ENCODE data around the gene ILDR1. TPM values are rescaled to one million over a fixed set of nuclear protein-coding genes. Genes with fewer than 3 reads are reported as not detected.

The ILDR1 gene
- total RNA-seq, 2 experiments from 2014 or later = 1.1 to 2.5 TPM

DNA sequence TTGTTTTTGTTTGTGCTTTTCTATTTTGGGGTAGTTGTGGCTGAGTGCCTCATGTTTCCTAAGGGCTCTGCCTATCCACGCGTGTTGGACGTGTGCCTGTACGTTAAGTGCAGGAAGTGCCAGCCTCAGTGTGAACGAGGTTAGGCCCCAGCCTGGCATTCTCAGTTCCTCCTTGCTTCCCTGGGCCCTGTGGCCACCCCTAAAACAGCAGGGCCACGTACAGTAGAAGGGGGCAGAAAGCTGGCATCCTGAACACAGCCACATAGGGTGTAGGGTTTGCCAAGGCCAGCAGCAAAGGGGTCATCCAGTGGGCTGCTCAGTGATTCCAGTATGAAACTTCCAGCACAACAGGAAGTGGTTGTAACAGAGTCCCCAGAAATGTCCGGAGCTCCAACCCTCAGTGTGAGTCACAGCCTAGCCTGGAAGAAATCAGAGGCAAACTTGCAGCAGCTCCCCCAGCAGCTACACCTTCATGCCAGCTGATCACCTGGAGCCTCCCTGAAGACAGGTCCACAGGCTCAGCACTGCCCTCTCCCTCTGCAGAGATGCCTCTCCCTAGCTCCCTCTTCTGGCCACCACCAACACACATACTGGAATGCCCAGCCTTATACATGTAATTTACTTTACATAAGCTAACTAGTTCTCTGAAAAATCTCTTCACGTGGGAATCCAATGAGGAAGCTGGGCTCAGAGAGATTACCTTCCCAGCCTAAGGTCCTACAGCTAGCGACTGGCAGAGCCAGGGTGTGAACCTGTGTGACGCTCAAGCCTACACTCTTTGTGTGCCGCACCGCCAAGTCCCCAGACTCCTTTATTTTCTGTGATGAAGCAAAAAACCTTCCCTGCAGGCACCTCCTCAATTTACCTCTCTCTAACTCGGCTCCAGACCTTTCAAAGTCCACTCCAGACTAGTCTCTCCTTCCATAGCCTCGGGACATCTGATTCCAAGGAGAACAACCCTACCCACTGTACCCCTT lies 26.6 kb downstream of the ILDR1 start:
- TF ChIP-seq, protein P1, sequence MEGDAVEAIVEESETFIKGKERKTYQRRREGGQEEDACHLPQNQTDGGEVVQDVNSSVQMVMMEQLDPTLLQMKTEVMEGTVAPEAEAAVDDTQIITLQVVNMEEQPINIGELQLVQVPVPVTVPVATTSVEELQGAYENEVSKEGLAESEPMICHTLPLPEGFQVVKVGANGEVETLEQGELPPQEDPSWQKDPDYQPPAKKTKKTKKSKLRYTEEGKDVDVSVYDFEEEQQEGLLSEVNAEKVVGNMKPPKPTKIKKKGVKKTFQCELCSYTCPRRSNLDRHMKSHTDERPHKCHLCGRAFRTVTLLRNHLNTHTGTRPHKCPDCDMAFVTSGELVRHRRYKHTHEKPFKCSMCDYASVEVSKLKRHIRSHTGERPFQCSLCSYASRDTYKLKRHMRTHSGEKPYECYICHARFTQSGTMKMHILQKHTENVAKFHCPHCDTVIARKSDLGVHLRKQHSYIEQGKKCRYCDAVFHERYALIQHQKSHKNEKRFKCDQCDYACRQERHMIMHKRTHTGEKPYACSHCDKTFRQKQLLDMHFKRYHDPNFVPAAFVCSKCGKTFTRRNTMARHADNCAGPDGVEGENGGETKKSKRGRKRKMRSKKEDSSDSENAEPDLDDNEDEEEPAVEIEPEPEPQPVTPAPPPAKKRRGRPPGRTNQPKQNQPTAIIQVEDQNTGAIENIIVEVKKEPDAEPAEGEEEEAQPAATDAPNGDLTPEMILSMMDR (conservative IDR thresholded peaks at IDR 0.05; ENCODE audit: low read length) = peak; percentile 91
- TF ChIP-seq EZH2phosphoT487 (IDR thresholded peaks at IDR 0.05; ENCODE audit: borderline replicate concordance, low read depth, low read length) = no peak
- peak overlapping the region; percentile 98 for H3K27ac ChIP-seq (ENCODE audit: low read depth, low read length, poor library complexity, severe bottlenecking)
- CTCF ChIA-PET (ENCODE audit: unreplicated experiment) = interaction anchor here (0.9 to 1.9 kb wide), 10 partner anchors 15 to 449 kb away, joined by 3 to 8 read pairs (median 4); no protein-coding TSS in a partner anchor

DNA sequence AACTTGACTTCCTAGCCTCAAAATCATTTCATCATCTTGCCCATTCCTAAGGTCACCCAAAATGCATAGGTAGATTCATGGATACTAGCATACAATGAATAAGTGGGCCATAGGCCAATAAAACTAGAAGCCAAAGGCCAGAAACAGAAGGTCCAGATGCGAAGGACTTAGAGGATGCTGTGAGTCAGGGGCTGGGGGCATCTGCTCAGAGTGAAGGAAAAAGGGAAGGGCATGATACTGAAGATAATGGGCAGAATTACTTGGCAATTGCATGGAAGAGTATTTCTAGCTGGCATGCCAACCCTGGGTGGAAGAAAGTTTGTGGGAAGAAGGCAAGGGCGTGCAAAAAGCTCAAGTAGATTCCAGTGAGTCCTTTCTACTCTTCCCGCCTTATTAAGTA lies 27.5 kb downstream of the ILDR1 start:
- Histone ChIP-seq H4K20me1 (ENCODE audit: insufficient read depth, low read length) (no peaks in the 10 kb centered on the region), H3K4me3 (ENCODE audit: low read depth, low read length, poor library complexity, severe bottlenecking) (peak overlapping the region; percentile 25), H3K9me2 (ENCODE audit: insufficient read depth, low read length) (no peaks in the 10 kb centered on the region), H3K36me3 (ENCODE audit: insufficient read depth, low read length) (peaks cover 17% of the 10 kb centered on the region; the same call in 1 of the 2 replicates), H3K79me2 (ENCODE audit: insufficient read depth, low read depth, low read length) (no peaks in the 10 kb centered on the region), H3K4me2 (ENCODE audit: low read length) (peak overlapping the region; percentile 85), H3K4me1 (ENCODE audit: insufficient read depth, low read length, poor library complexity, severe bottlenecking) (peaks cover 98% of the 10 kb centered on the region), H2AFZ (ENCODE audit: low read length) (peak overlapping the region; percentile 63; the same call in 1 of the 2 replicates), H3K27ac (ENCODE audit: low read depth, low read length, poor library complexity, severe bottlenecking) (peak overlapping the region; percentile 98), H3K9me3 (ENCODE audit: low read length) (no peaks in the 10 kb centered on the region)
- CTCF ChIA-PET (ENCODE audit: unreplicated experiment) = interaction anchor here (1.9 kb wide), 1 partner anchor 16 kb away, joined by 5 read pairs; no protein-coding TSS in a partner anchor
- intact Hi-C loops (cut with micrococcal nuclease; ENCODE audit: unreplicated experiment) = loop anchor here (10.0 kb wide), 1 partner anchor 390 kb away; the partner anchor contains the start of genes FAM162A and MIX23
- no peak for DNase-seq (ENCODE audit: low spot score)
- POLR2A ChIA-PET = interaction anchor here (0.6 to 2.1 kb wide), 7 partner anchors 10 to 162 kb away, joined by 3 to 10 read pairs (median 4); no protein-coding TSS in a partner anchor
- BruUV-seq (replicated peaks) = no TSS peak
- TF ChIP-seq, protein P1 (conservative IDR thresholded peaks at IDR 0.05; ENCODE audit: low read length) = no peak
- TF ChIP-seq EZH2phosphoT487 (IDR thresholded peaks at IDR 0.05; ENCODE audit: borderline replicate concordance, low read depth, low read length) = no peak

More for the DNA sequence above, 26.6 kb downstream of the ILDR1 start:
- H3K4me1 ChIP-seq (ENCODE audit: insufficient read depth, low read length, poor library complexity, severe bottlenecking) = peaks cover 98% of the 10 kb centered on the region
- H2AFZ ChIP-seq (ENCODE audit: low read length) = peak overlapping the region; percentile 63; the same call in 1 of the 2 replicates
- H3K36me3 ChIP-seq (ENCODE audit: insufficient read depth, low read length) = peaks cover 17% of the 10 kb centered on the region; the same call in 1 of the 2 replicates
- peak; percentile 87 for DNase-seq (ENCODE audit: low spot score)
- no peaks in the 10 kb centered on the region for H3K9me3 ChIP-seq (ENCODE audit: low read length)
- POLR2A ChIA-PET = interaction anchor here (0.5 to 2.1 kb wide), 20 partner anchors 9 to 335 kb away, joined by 3 to 11 read pairs (median 4); partner anchors contain the start of genes CD86 and HCLS1
- H3K4me2 ChIP-seq (ENCODE audit: low read length) = peak overlapping the region; percentile 85
- H4K20me1 ChIP-seq (ENCODE audit: insufficient read depth, low read length) = no peaks in the 10 kb centered on the region
- intact Hi-C loops (cut with micrococcal nuclease; ENCODE audit: unreplicated experiment) = loop anchor here (1.0 to 10.0 kb wide), 6 partner anchors 62 to 449 kb away; partner anchors contain the start of genes CD86, FAM162A and MIX23
- no TSS peak for BruUV-seq (replicated peaks)
- H3K79me2 ChIP-seq (ENCODE audit: insufficient read depth, low read depth, low read length) = no peaks in the 10 kb centered on the region
- H3K4me3 ChIP-seq (ENCODE audit: low read depth, low read length, poor library complexity, severe bottlenecking) = peak overlapping the region; percentile 25
- H3K9me2 ChIP-seq (ENCODE audit: insufficient read depth, low read length) = no peaks in the 10 kb centered on the region
